ENCODE data around the gene MEIS1.

DNA sequence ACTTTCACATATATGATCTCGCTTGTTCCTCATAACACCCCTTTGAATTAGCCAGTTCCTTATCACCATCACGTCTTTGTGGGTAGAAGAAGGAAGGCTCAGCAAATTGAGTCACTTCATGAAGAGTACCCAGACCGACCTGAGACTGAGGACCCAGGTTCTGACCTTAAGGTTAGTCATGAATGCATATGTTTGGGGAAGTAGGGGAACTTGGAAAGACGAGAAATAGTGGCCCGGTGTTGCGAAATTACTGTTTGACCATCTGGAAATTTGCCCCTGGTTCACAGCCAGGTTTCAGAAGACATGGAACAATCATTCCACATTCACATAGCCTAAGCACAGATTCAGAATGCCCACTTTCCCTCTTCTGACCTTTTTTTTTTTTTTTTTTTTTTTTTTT is 59.8 kb downstream of the MEIS1 start:
- TF ChIP-seq, protein P1, sequence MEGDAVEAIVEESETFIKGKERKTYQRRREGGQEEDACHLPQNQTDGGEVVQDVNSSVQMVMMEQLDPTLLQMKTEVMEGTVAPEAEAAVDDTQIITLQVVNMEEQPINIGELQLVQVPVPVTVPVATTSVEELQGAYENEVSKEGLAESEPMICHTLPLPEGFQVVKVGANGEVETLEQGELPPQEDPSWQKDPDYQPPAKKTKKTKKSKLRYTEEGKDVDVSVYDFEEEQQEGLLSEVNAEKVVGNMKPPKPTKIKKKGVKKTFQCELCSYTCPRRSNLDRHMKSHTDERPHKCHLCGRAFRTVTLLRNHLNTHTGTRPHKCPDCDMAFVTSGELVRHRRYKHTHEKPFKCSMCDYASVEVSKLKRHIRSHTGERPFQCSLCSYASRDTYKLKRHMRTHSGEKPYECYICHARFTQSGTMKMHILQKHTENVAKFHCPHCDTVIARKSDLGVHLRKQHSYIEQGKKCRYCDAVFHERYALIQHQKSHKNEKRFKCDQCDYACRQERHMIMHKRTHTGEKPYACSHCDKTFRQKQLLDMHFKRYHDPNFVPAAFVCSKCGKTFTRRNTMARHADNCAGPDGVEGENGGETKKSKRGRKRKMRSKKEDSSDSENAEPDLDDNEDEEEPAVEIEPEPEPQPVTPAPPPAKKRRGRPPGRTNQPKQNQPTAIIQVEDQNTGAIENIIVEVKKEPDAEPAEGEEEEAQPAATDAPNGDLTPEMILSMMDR (IDR thresholded peaks at IDR 0.05) = no peak
- TF ChIP-seq POLR2AphosphoS5 (IDR thresholded peaks at IDR 0.05) (peak; percentile 88), POLR2A (IDR thresholded peaks at IDR 0.05) (no peak), EP300 (IDR thresholded peaks at IDR 0.05) (no peak)

All from gastroesophageal sphincter (tissue), 3 donors.